Endodermal cell (in vitro differentiated cells): ENCODE measurements around the gene DCLK1. TPM values are rescaled to one million over a fixed set of nuclear protein-coding genes. Genes with fewer than 3 reads are reported as not detected.

Source experiments
- DNase-seq: peaks from one replicate; pipeline ENCODE4 v3.0.0-alpha.2; 2017
- H3K27ac ChIP-seq: 2 replicates; pipeline ENCODE4 v1.5.1; 2013; ENCODE audit warnings: mild to moderate bottlenecking, low read depth, low read length, moderate library complexity
- H3K27me3 ChIP-seq: 2 replicates; pipeline ENCODE4 v1.6.1; 2013; ENCODE audit warnings: mild to moderate bottlenecking, low read length, moderate library complexity; ENCODE audit not compliant: insufficient read depth, control insufficient read depth, poor library complexity, severe bottlenecking
- H3K36me3 ChIP-seq: 2 replicates; pipeline ENCODE4 v1.7.0; 2013; ENCODE audit warnings: mild to moderate bottlenecking, low read length, moderate library complexity; ENCODE audit not compliant: control insufficient read depth, insufficient read depth
- H3K4me1 ChIP-seq: one replicate; pipeline ENCODE4 v1.7.0; 2013; ENCODE audit warnings: low read length; ENCODE audit not compliant: control insufficient read depth, insufficient read depth
- H3K4me3 ChIP-seq: 2 replicates; pipeline ENCODE4 v1.5.1; 2013; ENCODE audit warnings: mild to moderate bottlenecking, low read length, moderate library complexity
- H3K9ac ChIP-seq: 2 replicates; pipeline ENCODE4 v1.6.1; 2013; ENCODE audit warnings: mild to moderate bottlenecking, low read length, moderate library complexity; ENCODE audit not compliant: poor library complexity, severe bottlenecking; ENCODE audit errors: extremely low read depth
- H3K9me3 ChIP-seq: 2 replicates; pipeline ENCODE4 v1.6.1; 2013; ENCODE audit warnings: mild to moderate bottlenecking, low read length, moderate library complexity; ENCODE audit not compliant: control insufficient read depth
- H3K27ac Mint-ChIP-seq: 2 replicates; pipeline ENCODE4 v1.8.0; 2020; ENCODE audit warnings: mixed read lengths
- H3K27me3 Mint-ChIP-seq: 2 replicates; pipeline ENCODE4 v1.8.0; 2021; ENCODE audit warnings: mild to moderate bottlenecking, mixed read lengths; ENCODE audit not compliant: insufficient read depth
- H3K36me3 Mint-ChIP-seq: 2 replicates; pipeline ENCODE4 v1.8.0; 2020; ENCODE audit warnings: low read depth, mixed read lengths
- H3K4me1 Mint-ChIP-seq: 2 replicates; pipeline ENCODE4 v1.8.0; 2020; ENCODE audit warnings: mixed read lengths
- H3K4me3 Mint-ChIP-seq: 2 replicates; pipeline ENCODE4 v1.8.0; 2020; ENCODE audit warnings: mild to moderate bottlenecking, moderate library complexity, mixed read lengths
- H3K9me3 Mint-ChIP-seq: 2 replicates; pipeline ENCODE4 v1.8.0; 2020; ENCODE audit warnings: mild to moderate bottlenecking, mixed read lengths
- WGBS, 2 experiments: methylation state at CpG; one replicate each; pipeline versions ENCODE4 v1.1.5 to v1.1.7; 2013; ENCODE audit warnings: missing lambda C conversion rate in 2 of 2, mixed read lengths in 1 of 2; ENCODE audit not compliant: insufficient coverage in 1 of 2, insufficient read length in 1 of 2; 5-methylcytosine and 5-hydroxymethylcytosine counted together
- total RNA-seq, 2 donors: library from RNA; stranded (reverse); fragmentation: NEBNext Ultra II Directional in 1 of 2; extraction: Animal tissue kit (Norgen Biotek cat#: 25700) in 1 of 2; gene quantifications; 2 replicates in 1 of 2; 3 replicates in 1 of 2; pipeline ENCODE4 v1.2.1, GENCODE V29; 2021
- TF ChIP-seq, protein P1 (sequence below): fragments of 200-600 bp; sonication (generic); conservative IDR thresholded peaks from 2 replicates; pipeline ENCODE4 v1.5.0; 2021; ENCODE audit warnings: antibody characterized with exemption, mild to moderate bottlenecking

Gene DCLK1
- total RNA-seq, 2 donors from 2014 or later = 3.0 to 32.8 TPM

DNA sequence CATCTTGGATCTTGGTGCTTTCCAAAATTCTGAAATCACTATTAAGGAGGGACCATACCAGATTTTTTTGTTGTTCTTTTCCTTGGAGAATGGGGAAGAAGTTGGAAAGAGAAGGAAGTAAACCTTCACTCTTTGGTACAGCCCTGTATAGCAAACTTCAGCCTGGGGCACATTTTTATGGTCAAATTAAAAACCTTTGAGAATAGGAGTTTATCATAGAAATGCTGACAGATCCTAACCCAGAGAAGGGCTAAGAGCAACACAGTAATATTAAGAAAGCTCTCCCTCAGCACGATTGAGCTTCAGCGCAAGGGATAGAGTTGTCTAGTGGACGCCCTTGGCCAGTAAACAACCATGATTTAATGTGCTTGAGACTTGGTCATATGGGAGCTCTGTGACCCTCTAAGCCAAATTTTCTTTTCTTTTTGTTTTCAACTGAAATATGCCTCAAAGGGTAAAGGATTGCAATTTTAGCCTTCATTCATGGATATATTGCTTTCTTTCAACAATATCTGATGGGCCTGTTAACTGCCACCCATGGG lies 360.4 kb downstream of the DCLK1 start:
- peaks cover 5% of the 10 kb centered on the region for H3K27me3 Mint-ChIP-seq
- H3K9me3 Mint-ChIP-seq = no peaks in the 10 kb centered on the region
- peaks cover 8% of the 10 kb centered on the region for H3K4me1 Mint-ChIP-seq
- no peak overlapping the region for H3K27ac Mint-ChIP-seq
- WGBS, 2 experiments = 96 to 100% methylated on average over 3 of the region's 3 CpGs
- Histone ChIP-seq H3K27me3 (no peaks in the 10 kb centered on the region), H3K4me3 (no peak overlapping the region), H3K36me3 (no peaks in the 10 kb centered on the region), H3K4me1 (peaks cover 8% of the 10 kb centered on the region), H3K9me3 (no peaks in the 10 kb centered on the region), H3K9ac (no peak overlapping the region), H3K27ac (no peak overlapping the region)
- no peak for DNase-seq
- TF ChIP-seq, protein P1, sequence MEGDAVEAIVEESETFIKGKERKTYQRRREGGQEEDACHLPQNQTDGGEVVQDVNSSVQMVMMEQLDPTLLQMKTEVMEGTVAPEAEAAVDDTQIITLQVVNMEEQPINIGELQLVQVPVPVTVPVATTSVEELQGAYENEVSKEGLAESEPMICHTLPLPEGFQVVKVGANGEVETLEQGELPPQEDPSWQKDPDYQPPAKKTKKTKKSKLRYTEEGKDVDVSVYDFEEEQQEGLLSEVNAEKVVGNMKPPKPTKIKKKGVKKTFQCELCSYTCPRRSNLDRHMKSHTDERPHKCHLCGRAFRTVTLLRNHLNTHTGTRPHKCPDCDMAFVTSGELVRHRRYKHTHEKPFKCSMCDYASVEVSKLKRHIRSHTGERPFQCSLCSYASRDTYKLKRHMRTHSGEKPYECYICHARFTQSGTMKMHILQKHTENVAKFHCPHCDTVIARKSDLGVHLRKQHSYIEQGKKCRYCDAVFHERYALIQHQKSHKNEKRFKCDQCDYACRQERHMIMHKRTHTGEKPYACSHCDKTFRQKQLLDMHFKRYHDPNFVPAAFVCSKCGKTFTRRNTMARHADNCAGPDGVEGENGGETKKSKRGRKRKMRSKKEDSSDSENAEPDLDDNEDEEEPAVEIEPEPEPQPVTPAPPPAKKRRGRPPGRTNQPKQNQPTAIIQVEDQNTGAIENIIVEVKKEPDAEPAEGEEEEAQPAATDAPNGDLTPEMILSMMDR = no peak
- H3K4me3 Mint-ChIP-seq = no peak overlapping the region
- no peaks in the 10 kb centered on the region for H3K36me3 Mint-ChIP-seq

DNA sequence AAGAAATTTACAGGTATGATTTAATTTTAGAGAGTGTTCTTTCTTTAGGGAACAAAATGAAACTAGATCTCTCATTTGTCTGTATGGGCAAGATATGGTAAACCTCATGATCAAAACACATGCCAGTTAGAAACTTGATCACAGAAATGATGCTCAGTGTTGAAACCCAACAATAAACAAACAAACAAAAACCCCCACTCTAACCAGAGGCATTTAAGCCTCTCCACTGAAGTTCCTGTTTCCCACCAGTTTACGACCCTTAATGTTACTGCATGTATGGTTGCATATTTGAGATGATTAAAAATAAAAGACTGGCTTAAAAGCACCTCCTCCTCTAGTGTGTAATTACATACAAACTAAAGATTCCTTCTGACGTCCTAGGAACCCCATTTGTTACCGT lies 361.4 kb downstream of the DCLK1 start:
- Histone ChIP-seq H3K36me3 (no peaks in the 10 kb centered on the region), H3K4me3 (no peak overlapping the region), H3K9ac (no peak overlapping the region), H3K9me3 (no peaks in the 10 kb centered on the region), H3K27ac (no peak overlapping the region), H3K4me1 (peaks cover 11% of the 10 kb centered on the region), H3K27me3 (no peaks in the 10 kb centered on the region)
- no peaks in the 10 kb centered on the region for H3K9me3 Mint-ChIP-seq
- H3K36me3 Mint-ChIP-seq = no peaks in the 10 kb centered on the region
- TF ChIP-seq, protein P1 = no peak
- 79 to 86% methylated on average over 2 of the region's 3 CpGs for WGBS, 2 experiments
- H3K27ac Mint-ChIP-seq = no peak overlapping the region
- no peak for DNase-seq
- H3K4me3 Mint-ChIP-seq = no peak overlapping the region
- peaks cover 11% of the 10 kb centered on the region for H3K4me1 Mint-ChIP-seq
- H3K27me3 Mint-ChIP-seq = peaks cover 5% of the 10 kb centered on the region

DNA sequence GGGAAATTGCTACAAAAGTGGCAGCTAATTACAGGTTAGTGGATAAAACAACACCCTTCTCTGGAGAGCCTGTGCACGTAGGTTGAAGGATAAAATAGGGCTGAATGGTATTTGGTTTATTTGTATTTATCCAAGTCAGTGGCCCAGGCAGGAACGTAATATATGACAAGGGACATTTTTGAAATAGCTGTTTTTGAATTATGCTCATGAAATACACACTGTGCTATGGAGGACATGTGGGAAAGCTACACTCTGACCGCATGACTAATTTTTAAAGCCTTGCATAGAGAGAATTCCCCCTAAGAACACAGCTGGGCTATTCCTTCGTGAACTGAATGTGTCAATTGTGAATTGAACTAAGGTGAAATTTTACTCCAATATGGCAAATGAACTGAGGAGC lies 362.6 kb downstream of the DCLK1 start:
- Mint-ChIP-seq H3K27me3 (peaks cover 5% of the 10 kb centered on the region), H3K9me3 (no peaks in the 10 kb centered on the region), H3K36me3 (no peaks in the 10 kb centered on the region), H3K4me3 (no peak overlapping the region), H3K4me1 (peaks cover 11% of the 10 kb centered on the region), H3K27ac (no peak overlapping the region)
- H3K27me3 ChIP-seq = no peaks in the 10 kb centered on the region
- H3K4me1 ChIP-seq = peaks cover 22% of the 10 kb centered on the region
- no peaks in the 10 kb centered on the region for H3K9me3 ChIP-seq
- no peaks in the 10 kb centered on the region for H3K36me3 ChIP-seq
- TF ChIP-seq, protein P1 = no peak
- H3K9ac ChIP-seq = no peak overlapping the region
- H3K27ac ChIP-seq = no peak overlapping the region
- H3K4me3 ChIP-seq = no peak overlapping the region
- no peak for DNase-seq
- 99 to 100% methylated on average over 3 to 4 of the region's 4 CpGs for WGBS, 2 experiments
